DMS153 treated with DMSO at 0.1 percent for 48 hours (cell line): ENCODE results near the gene TPX2.
"Not testable (repeated sequence)": the region's sequence is repeated elsewhere in the genome, so short reads cannot be mapped to it uniquely, and the experiment has no call there.

Source experiments
- DNase-seq: peaks from one replicate; lab custom pipeline; 2025; ENCODE audit not compliant: unreplicated experiment; lab: John Stamatoyannopoulos, UW

TPX2 gene

GRCh38 chr20:31813611-31814010, 74.5 kb downstream of the TPX2 start:
- DNase-seq, result no peak

GRCh38 chr20:31814142-31814541, 75.1 kb downstream of the TPX2 start:
- DNase-seq, result not testable (repeated sequence)

- DNase-seq, result no peak
Measured at GRCh38 chr20:31815408-31816188, 76.5 kb downstream of the TPX2 start.

GRCh38 chr20:31816221-31816620, 77.1 kb downstream of the TPX2 start:
- no peak for DNase-seq

GRCh38 chr20:31817461-31817860, 78.4 kb downstream of the TPX2 start:
- DNase-seq, result no peak

GRCh38 chr20:31818376-31818908, 79.4 kb downstream of the TPX2 start:
- DNase-seq, result no peak

GRCh38 chr20:31819083-31819784, 80.1 kb downstream of the TPX2 start, which contains the start of gene MYLK2:
MYLK2 (plus strand) TSS chr20:31819356; CDS start chr20:31819581, 225 bp downstream.
- no peak for DNase-seq

GRCh38 chr20:31820228-31820627, 81.1 kb downstream of the TPX2 start:
- no peak for DNase-seq

GRCh38 chr20:31821427-31821826, 82.3 kb downstream of the TPX2 start:
- no peak for DNase-seq

- peak; percentile 89 for DNase-seq
Measured at GRCh38 chr20:31822421-31823330, 83.6 kb downstream of the TPX2 start.

- no peak for DNase-seq
Measured at GRCh38 chr20:31823360-31824124, 84.5 kb downstream of the TPX2 start.

- no peak for DNase-seq
Measured at GRCh38 chr20:31824125-31824485, 85.0 kb downstream of the TPX2 start.

- DNase-seq, result no peak
Measured at GRCh38 chr20:31824554-31825313, 85.6 kb downstream of the TPX2 start.

GRCh38 chr20:31826074-31826473, 87.0 kb downstream of the TPX2 start:
- no peak for DNase-seq

GRCh38 chr20:31827059-31827458, 88.0 kb downstream of the TPX2 start:
- no peak for DNase-seq

- DNase-seq, result not testable (repeated sequence)
Measured at GRCh38 chr20:31828016-31828415, 88.9 kb downstream of the TPX2 start.

GRCh38 chr20:31829731-31830130, 90.6 kb downstream of the TPX2 start:
- DNase-seq, result no peak

GRCh38 chr20:31830406-31830981, 91.4 kb downstream of the TPX2 start:
- DNase-seq, result no peak

- DNase-seq, result no peak
Measured at GRCh38 chr20:31831211-31831610, 92.1 kb downstream of the TPX2 start.
